Measurements from ENCODE around the gene TM4SF1.

GRCh38 chr3:149409351-149409750 lies 31.9 kb upstream of the TM4SF1 start:
- no peak for TF ChIP-seq POLR2A (IDR thresholded peaks at IDR 0.05)
- TF ChIP-seq CTCF (IDR thresholded peaks at IDR 0.05), result no peak
